Astrocyte (in vitro differentiated cells and primary cell): ENCODE measurements around the gene PKP4. TPM values are rescaled to one million over a fixed set of nuclear protein-coding genes. Genes with fewer than 3 reads are reported as not detected.

Source experiments
- DNase-seq: peaks from one replicate; pipeline ENCODE4 v3.0.0-alpha.2; 2010; ENCODE audit warnings: low read depth
- FAIRE-seq: peaks from 2 replicates; lab custom pipeline; 2011; peaks lifted over from hg19 to GRCh38; lab: Jason Lieb, UNC
- H2AFZ ChIP-seq: 2 replicates; pipeline ENCODE4 v1.6.0; 2012; ENCODE audit warnings: low read depth, low read length, inconsistent platforms
- H3K27ac ChIP-seq: 2 replicates; pipeline ENCODE4 v1.5.1; 2011; ENCODE audit warnings: low read depth, low read length, inconsistent platforms
- H3K27me3 ChIP-seq: 2 replicates; pipeline ENCODE4 v1.6.0; 2011; ENCODE audit warnings: low read length, inconsistent platforms; ENCODE audit not compliant: insufficient read depth
- H3K36me3 ChIP-seq: 2 replicates; pipeline ENCODE4 v1.5.1; 2011; ENCODE audit warnings: low read length, inconsistent platforms; ENCODE audit not compliant: insufficient read depth
- H3K4me1 ChIP-seq: 2 replicates; pipeline ENCODE4 v1.5.1; 2011; ENCODE audit warnings: low read length, inconsistent platforms; ENCODE audit not compliant: insufficient read depth
- H3K4me2 ChIP-seq: 2 replicates; pipeline ENCODE4 v1.6.0; 2012; ENCODE audit warnings: low read length, inconsistent platforms
- H3K4me3 ChIP-seq: 2 replicates; pipeline ENCODE4 v1.5.1; 2011; ENCODE audit warnings: low read depth, mild to moderate bottlenecking, low read length, inconsistent platforms; ENCODE audit not compliant: insufficient read depth
- H3K79me2 ChIP-seq: 2 replicates; pipeline ENCODE4 v1.6.0; 2012; ENCODE audit warnings: mild to moderate bottlenecking, low read length, inconsistent platforms; ENCODE audit not compliant: insufficient read depth
- H3K9ac ChIP-seq: 2 replicates; pipeline ENCODE4 v1.6.0; 2012; ENCODE audit warnings: mild to moderate bottlenecking, low read length, inconsistent platforms
- H3K9me3 ChIP-seq: 2 replicates; pipeline ENCODE4 v1.5.1; 2012; ENCODE audit warnings: low read depth, mild to moderate bottlenecking, low read length, inconsistent platforms; ENCODE audit not compliant: insufficient read depth
- H4K20me1 ChIP-seq: 2 replicates; pipeline ENCODE4 v1.6.0; 2012; ENCODE audit warnings: low read length, inconsistent platforms; ENCODE audit not compliant: insufficient read depth
- H3K27ac Mint-ChIP-seq: one replicate; pipeline ENCODE4 v1.8.0; 2021; ENCODE audit warnings: mild to moderate bottlenecking, mixed read lengths; ENCODE audit not compliant: unreplicated experiment
- H3K27me3 Mint-ChIP-seq: one replicate; pipeline ENCODE4 v1.8.0; 2021; ENCODE audit warnings: low read depth, mixed read lengths; ENCODE audit not compliant: unreplicated experiment
- H3K36me3 Mint-ChIP-seq: one replicate; pipeline ENCODE4 v1.8.0; 2021; ENCODE audit warnings: low read depth, mixed read lengths; ENCODE audit not compliant: unreplicated experiment
- H3K4me1 Mint-ChIP-seq: one replicate; pipeline ENCODE4 v1.8.0; 2021; ENCODE audit warnings: low read depth, mixed read lengths; ENCODE audit not compliant: unreplicated experiment
- H3K4me3 Mint-ChIP-seq: one replicate; pipeline ENCODE4 v1.8.0; 2021; ENCODE audit warnings: mild to moderate bottlenecking, moderate library complexity, mixed read lengths; ENCODE audit not compliant: unreplicated experiment
- H3K9me3 Mint-ChIP-seq: one replicate; pipeline ENCODE4 v1.8.0; 2021; ENCODE audit warnings: mild to moderate bottlenecking, mixed read lengths; ENCODE audit not compliant: unreplicated experiment
- EZH2 ChIP-seq: IDR thresholded peaks from 2 replicates; pipeline ENCODE4 v1.6.1; 2012; ENCODE audit warnings: mild to moderate bottlenecking, low read length, inconsistent platforms; ENCODE audit not compliant: insufficient read depth
- total RNA-seq: library from RNA; stranded (reverse); gene quantifications from 2 replicates; pipeline ENCODE4 v1.2.1, GENCODE V29; 2021
- TF ChIP-seq, protein P1 (sequence below): IDR thresholded peaks from 2 replicates; pipeline ENCODE4 v1.5.1; 2011; ENCODE audit warnings: low read depth, mild to moderate bottlenecking, inconsistent platforms, low read length, moderate library complexity; ENCODE audit not compliant: insufficient read depth

PKP4 gene
- total RNA-seq, 1 donor from 2014 or later, result 38.4 TPM

DNA sequence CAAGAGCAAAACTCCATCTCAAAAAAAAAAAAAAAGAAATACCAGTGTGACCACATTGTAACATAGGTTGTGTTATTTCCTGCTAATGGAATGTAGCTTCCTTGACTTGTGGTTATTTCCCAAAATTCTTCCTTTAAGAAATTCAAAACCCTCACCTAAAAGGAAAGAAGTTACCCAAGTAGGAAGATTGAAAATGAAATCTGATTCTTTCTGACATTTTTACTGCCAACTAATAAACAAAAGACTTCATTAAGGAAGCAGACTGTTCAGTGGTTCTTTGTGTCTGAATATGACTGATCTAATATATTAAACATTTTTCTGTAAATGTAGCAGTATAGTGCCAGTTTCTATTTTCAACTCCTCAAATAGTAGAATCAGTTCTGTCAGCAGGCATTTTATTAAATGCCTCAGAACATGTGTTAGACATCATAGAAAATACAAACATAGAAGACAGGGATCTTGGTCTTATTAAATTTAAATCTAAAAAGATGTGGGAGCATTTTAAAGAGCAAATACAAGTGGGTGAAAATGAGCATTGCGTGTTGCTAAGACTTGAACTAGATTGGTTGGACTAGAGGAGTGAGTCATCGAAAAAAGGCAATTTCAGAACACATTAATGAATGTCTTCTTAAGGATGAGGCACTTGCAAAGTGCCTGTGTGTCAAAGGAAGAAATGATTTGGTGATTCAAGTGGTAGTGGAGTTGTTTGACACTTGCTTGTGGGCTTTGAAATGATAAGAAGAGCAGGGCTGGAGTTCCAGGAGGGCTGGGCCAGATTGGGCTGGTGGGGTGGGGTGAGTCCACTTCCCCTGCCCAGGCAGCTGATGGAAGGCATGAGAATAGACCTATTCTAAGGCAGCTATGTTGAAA, 53.4 kb downstream of the PKP4 start:
- no peaks in the 10 kb centered on the region for H4K20me1 ChIP-seq
- H3K4me3 Mint-ChIP-seq, result no peak overlapping the region
- no peak overlapping the region for H3K4me3 ChIP-seq
- no peaks in the 10 kb centered on the region for H3K36me3 ChIP-seq
- FAIRE-seq, result no peak
- H3K36me3 Mint-ChIP-seq, result peaks cover 2% of the 10 kb centered on the region
- H3K4me1 Mint-ChIP-seq, result peaks cover 32% of the 10 kb centered on the region
- no peak overlapping the region for H2AFZ ChIP-seq
- no peaks in the 10 kb centered on the region for H3K9me3 Mint-ChIP-seq
- no peak overlapping the region for H3K9ac ChIP-seq
- H3K4me1 ChIP-seq, result no peaks in the 10 kb centered on the region
- H3K4me2 ChIP-seq, result no peak overlapping the region
- DNase-seq, result peak; percentile 68
- H3K9me3 ChIP-seq, result no peaks in the 10 kb centered on the region
- no peak for TF ChIP-seq EZH2
- TF ChIP-seq, protein P1, sequence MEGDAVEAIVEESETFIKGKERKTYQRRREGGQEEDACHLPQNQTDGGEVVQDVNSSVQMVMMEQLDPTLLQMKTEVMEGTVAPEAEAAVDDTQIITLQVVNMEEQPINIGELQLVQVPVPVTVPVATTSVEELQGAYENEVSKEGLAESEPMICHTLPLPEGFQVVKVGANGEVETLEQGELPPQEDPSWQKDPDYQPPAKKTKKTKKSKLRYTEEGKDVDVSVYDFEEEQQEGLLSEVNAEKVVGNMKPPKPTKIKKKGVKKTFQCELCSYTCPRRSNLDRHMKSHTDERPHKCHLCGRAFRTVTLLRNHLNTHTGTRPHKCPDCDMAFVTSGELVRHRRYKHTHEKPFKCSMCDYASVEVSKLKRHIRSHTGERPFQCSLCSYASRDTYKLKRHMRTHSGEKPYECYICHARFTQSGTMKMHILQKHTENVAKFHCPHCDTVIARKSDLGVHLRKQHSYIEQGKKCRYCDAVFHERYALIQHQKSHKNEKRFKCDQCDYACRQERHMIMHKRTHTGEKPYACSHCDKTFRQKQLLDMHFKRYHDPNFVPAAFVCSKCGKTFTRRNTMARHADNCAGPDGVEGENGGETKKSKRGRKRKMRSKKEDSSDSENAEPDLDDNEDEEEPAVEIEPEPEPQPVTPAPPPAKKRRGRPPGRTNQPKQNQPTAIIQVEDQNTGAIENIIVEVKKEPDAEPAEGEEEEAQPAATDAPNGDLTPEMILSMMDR, result no peak
- H3K27me3 ChIP-seq, result no peaks in the 10 kb centered on the region
- peaks cover 21% of the 10 kb centered on the region for H3K79me2 ChIP-seq
- H3K27me3 Mint-ChIP-seq, result no peaks in the 10 kb centered on the region
- no peak overlapping the region for H3K27ac Mint-ChIP-seq
- H3K27ac ChIP-seq, result no peak overlapping the region

DNA sequence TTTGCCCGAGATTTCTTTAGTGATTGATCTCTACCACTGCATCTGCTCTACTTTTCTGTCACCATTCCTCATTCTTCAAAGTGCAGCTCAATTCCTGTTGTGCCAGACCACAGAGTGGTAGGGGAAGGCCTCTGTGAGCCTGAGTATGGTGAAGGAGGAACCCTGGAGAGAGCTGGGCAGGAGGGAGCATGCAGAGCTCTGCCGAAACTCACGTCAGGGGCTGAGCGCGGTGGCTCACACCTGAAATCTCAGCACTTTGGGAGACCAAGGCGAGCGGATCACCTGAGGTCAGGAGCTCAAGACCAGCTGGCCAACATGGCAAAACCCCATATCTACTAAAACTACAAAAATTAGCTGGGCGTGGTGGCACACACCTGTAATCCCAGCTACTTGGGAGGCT, 54.1 kb downstream of the PKP4 start:
- no peak overlapping the region for H3K4me3 ChIP-seq
- H3K36me3 ChIP-seq, result no peaks in the 10 kb centered on the region
- H3K27me3 ChIP-seq, result no peaks in the 10 kb centered on the region
- H3K4me2 ChIP-seq, result no peak overlapping the region
- H3K36me3 Mint-ChIP-seq, result peaks cover 2% of the 10 kb centered on the region
- no peaks in the 10 kb centered on the region for H3K9me3 Mint-ChIP-seq
- peaks cover 25% of the 10 kb centered on the region for H3K4me1 Mint-ChIP-seq
- H3K4me3 Mint-ChIP-seq, result no peak overlapping the region
- FAIRE-seq, result no peak
- no peaks in the 10 kb centered on the region for H3K27me3 Mint-ChIP-seq
- H3K27ac Mint-ChIP-seq, result no peak overlapping the region
- no peak overlapping the region for H2AFZ ChIP-seq
- no peaks in the 10 kb centered on the region for H3K9me3 ChIP-seq
- H3K9ac ChIP-seq, result no peak overlapping the region
- peaks cover 14% of the 10 kb centered on the region for H3K79me2 ChIP-seq
- no peaks in the 10 kb centered on the region for H4K20me1 ChIP-seq
- TF ChIP-seq, protein P1, result no peak
- TF ChIP-seq EZH2, result no peak
- H3K27ac ChIP-seq, result no peak overlapping the region
- no peak for DNase-seq
- H3K4me1 ChIP-seq, result no peaks in the 10 kb centered on the region

- Histone ChIP-seq H3K4me1 (no peaks in the 10 kb centered on the region), H3K4me2 (no peak overlapping the region), H3K27ac (no peak overlapping the region), H2AFZ (no peak overlapping the region), H3K36me3 (no peaks in the 10 kb centered on the region), H3K9me3 (no peaks in the 10 kb centered on the region), H3K4me3 (no peak overlapping the region), H3K9ac (no peak overlapping the region), H3K27me3 (no peaks in the 10 kb centered on the region), H4K20me1 (no peaks in the 10 kb centered on the region), H3K79me2 (peaks cover 14% of the 10 kb centered on the region)
- FAIRE-seq, result no peak
- peaks cover 20% of the 10 kb centered on the region for H3K4me1 Mint-ChIP-seq
- H3K27ac Mint-ChIP-seq, result no peak overlapping the region
- DNase-seq, result no peak
- no peak overlapping the region for H3K4me3 Mint-ChIP-seq
- peaks cover 2% of the 10 kb centered on the region for H3K36me3 Mint-ChIP-seq
- H3K27me3 Mint-ChIP-seq, result no peaks in the 10 kb centered on the region
- no peaks in the 10 kb centered on the region for H3K9me3 Mint-ChIP-seq
- TF ChIP-seq, protein P1, result no peak
- no peak for TF ChIP-seq EZH2
These were observed 55.0 kb downstream of the PKP4 start for GRCh38 chr2:158511706-158512105.
